Spleen (tissue), 11 donors: ENCODE data around the gene TMEM202. TPM values are rescaled to one million over a fixed set of nuclear protein-coding genes. Genes with fewer than 3 reads are reported as not detected.
"Not testable (repeated sequence)": the region's sequence is repeated elsewhere in the genome, so short reads cannot be mapped to it uniquely, and the experiment has no call there.

Source experiments
- DNase-seq: peaks from one replicate; pipeline ENCODE4 v3.0.0-alpha.2; 2020
- H3K27ac ChIP-seq, 8 donors: fragments of 200-600 bp; sonication (generic) in 7 of 8; 1 replicate in 4 of 8; 2 replicates in 4 of 8; pipeline versions ENCODE4 v1.5.0 to v1.8.0; 2016 to 2021; ENCODE audit warnings: inconsistent platforms in 4 of 8, mild to moderate bottlenecking in 4 of 8, moderate library complexity in 1 of 8
- H3K27me3 ChIP-seq, 7 donors: fragments of 200-600 bp; sonication (generic) in 6 of 7; replicated peaks in 1 of 7; 1 replicate in 4 of 7; 2 replicates in 3 of 7; pipeline versions ENCODE4 v1.5.0 to v1.8.0; 2016 to 2021; ENCODE audit warnings: inconsistent platforms in 3 of 7, mild to moderate bottlenecking in 1 of 7
- H3K36me3 ChIP-seq, 6 donors: fragments of 200-600 bp; sonication (generic) in 5 of 6; 1 replicate in 4 of 6; 2 replicates in 2 of 6; pipeline versions ENCODE4 v1.5.0 to v1.8.0; 2016 to 2021; ENCODE audit warnings: inconsistent platforms in 2 of 6
- H3K4me1 ChIP-seq, 6 donors: fragments of 200-600 bp; sonication (generic) in 5 of 6; 1 replicate in 3 of 6; 2 replicates in 3 of 6; pipeline versions ENCODE4 v1.5.0 to v1.8.0; 2016 to 2021; ENCODE audit warnings: inconsistent platforms in 3 of 6
- H3K4me3 ChIP-seq, 8 donors: fragments of 200-600 bp; sonication (generic) in 7 of 8; 1 replicate in 4 of 8; 2 replicates in 4 of 8; pipeline versions ENCODE4 v1.5.0 to v1.8.0; 2016 to 2021; ENCODE audit warnings: inconsistent platforms in 4 of 8, mild to moderate bottlenecking in 4 of 8, moderate library complexity in 2 of 8
- H3K9me3 ChIP-seq, 8 donors: fragments of 200-600 bp; sonication (generic) in 7 of 8; 1 replicate in 4 of 8; 2 replicates in 4 of 8; pipeline versions ENCODE4 v1.5.0 to v1.8.0; 2016 to 2021; ENCODE audit warnings: inconsistent platforms in 4 of 8
- POLR2A ChIP-seq, 3 donors: fragments of 450-650 bp; IDR thresholded peaks; one replicate each; pipeline ENCODE4 v1.5.1; 2017; ENCODE audit warnings: antibody characterized with exemption in 3 of 3, mild to moderate bottlenecking in 1 of 3
- POLR2AphosphoS5 ChIP-seq, 3 donors: sonication (generic); formaldehyde crosslinking; IDR thresholded peaks; one replicate each; pipeline ENCODE4 v1.5.1; 2017; ENCODE audit warnings: antibody characterized with exemption in 3 of 3
- WGBS, 5 donors: extraction: QIAGEN DNeasy Blood & Tissue Kit in 3 of 5; methylation state at CpG; one replicate each; pipeline versions ENCODE4 v1.1.5 to v1.1.7; 2013 to 2018; 5-methylcytosine and 5-hydroxymethylcytosine counted together
- intact Hi-C: fragments of 100-400 bp; cut with DNase I; formaldehyde crosslinking; loops from one replicate; pipeline ENCODE4 v1.15.0; 2023; ENCODE audit warnings: low total_unique reads
- polyA plus RNA-seq, 3 donors: library from polyadenylated mRNA; stranded (reverse); fragments of 200-250 nt; gene quantifications; one replicate each; pipeline ENCODE4 v1.2.1, GENCODE V29; 2013
- total RNA-seq, 7 donors: library from RNA; depleted of rRNA in 3 of 7; stranded (reverse); fragments of >200 nt in 3 of 7; fragmentation: NEBNext Ultra II Directional in 4 of 7; extraction: Animal tissue kit (Norgen Biotek cat#: 25700) in 4 of 7; gene quantifications; one replicate each; pipeline versions ENCODE4 v1.1.0 to v1.2.1, GENCODE V29; 2016 to 2021
- TF ChIP-seq, protein P1 (sequence below), 11 experiments: fragments of 200-600 bp in 7 of 11; fragments of 450-650 bp in 4 of 11; sonication (generic) in 4 of 11; IDR thresholded peaks in 8 of 11; conservative IDR thresholded peaks in 3 of 11; 1 replicate in 7 of 11; 2 replicates in 4 of 11; pipeline versions ENCODE4 v1.4.0 to v1.8.0; 2016 to 2021; ENCODE audit warnings: antibody characterized with exemption in 11 of 11, inconsistent platforms in 4 of 11, mild to moderate bottlenecking in 1 of 11
- donor health status: healthy with polysubstance abuse.
- donor health status: DM: no; HTN: no; CAD: no; lungs with moderate emphysema.
- donor health status: DM: no; HTN: no; CAD: no.
- donor health status: Bipolar disorder and iron deficiency.
- donor health status: healthy.
- donor health status: DM: no; HTN: no; CAD: no.
- donor health status: DM: yes; HTN: yes; CAD: no.

Gene TMEM202
- total and polyA plus RNA-seq, 10 donors: not detected

- peaks cover 5 to 32% (median 25%) of the 10 kb centered on the region in 8 donors for H3K9me3 ChIP-seq
- H3K36me3 ChIP-seq: no peaks in the 10 kb centered on the region
- no peak overlapping the region for H3K27ac ChIP-seq
- TF ChIP-seq, protein P1, sequence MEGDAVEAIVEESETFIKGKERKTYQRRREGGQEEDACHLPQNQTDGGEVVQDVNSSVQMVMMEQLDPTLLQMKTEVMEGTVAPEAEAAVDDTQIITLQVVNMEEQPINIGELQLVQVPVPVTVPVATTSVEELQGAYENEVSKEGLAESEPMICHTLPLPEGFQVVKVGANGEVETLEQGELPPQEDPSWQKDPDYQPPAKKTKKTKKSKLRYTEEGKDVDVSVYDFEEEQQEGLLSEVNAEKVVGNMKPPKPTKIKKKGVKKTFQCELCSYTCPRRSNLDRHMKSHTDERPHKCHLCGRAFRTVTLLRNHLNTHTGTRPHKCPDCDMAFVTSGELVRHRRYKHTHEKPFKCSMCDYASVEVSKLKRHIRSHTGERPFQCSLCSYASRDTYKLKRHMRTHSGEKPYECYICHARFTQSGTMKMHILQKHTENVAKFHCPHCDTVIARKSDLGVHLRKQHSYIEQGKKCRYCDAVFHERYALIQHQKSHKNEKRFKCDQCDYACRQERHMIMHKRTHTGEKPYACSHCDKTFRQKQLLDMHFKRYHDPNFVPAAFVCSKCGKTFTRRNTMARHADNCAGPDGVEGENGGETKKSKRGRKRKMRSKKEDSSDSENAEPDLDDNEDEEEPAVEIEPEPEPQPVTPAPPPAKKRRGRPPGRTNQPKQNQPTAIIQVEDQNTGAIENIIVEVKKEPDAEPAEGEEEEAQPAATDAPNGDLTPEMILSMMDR (IDR thresholded peaks at IDR 0.05 in 8 of 11, conservative IDR thresholded peaks at IDR 0.05 in 3 of 11): no peak
- TF ChIP-seq POLR2A (IDR thresholded peaks at IDR 0.05): no peak
- no peak for TF ChIP-seq POLR2AphosphoS5 (IDR thresholded peaks at IDR 0.05)
- peaks cover 0 to 22% (median 4%) of the 10 kb centered on the region in 7 donors for H3K27me3 ChIP-seq
- 82 to 94% (median 86%) methylated on average over 1 of the region's 1 CpG for WGBS, 5 donors
- intact Hi-C loops: no loop called here
- no peak for DNase-seq
- H3K4me1 ChIP-seq: no peaks in the 10 kb centered on the region
- H3K4me3 ChIP-seq: no peak overlapping the region
Measured at GRCh38 chr15:72437650-72438316, 39.7 kb downstream of the TMEM202 start.

GRCh38 chr15:72442848-72443247, 44.7 kb downstream of the TMEM202 start:
- H3K27me3 ChIP-seq, H3K4me1 ChIP-seq, DNase-seq, H3K36me3 ChIP-seq, H3K27ac ChIP-seq, H3K4me3 ChIP-seq, intact Hi-C loops: not testable (repeated sequence)
- 72 to 93% (median 89%) methylated on average over 2 to 5 of the region's 5 CpGs for WGBS, 5 donors
- peaks cover 0 to 16% (median 12%) of the 10 kb centered on the region in 8 donors for H3K9me3 ChIP-seq

- no peaks in the 10 kb centered on the region for H3K36me3 ChIP-seq
- DNase-seq: no peak
- no peak overlapping the region for H3K27ac ChIP-seq
- no peak overlapping the region for H3K4me3 ChIP-seq
- 46 to 92% (median 79%) methylated on average over 1 of the region's 1 CpG for WGBS, 5 donors
- TF ChIP-seq, protein P1 (IDR thresholded peaks at IDR 0.05 in 8 of 11, conservative IDR thresholded peaks at IDR 0.05 in 3 of 11): no peak
- TF ChIP-seq POLR2A (IDR thresholded peaks at IDR 0.05) (no peak), POLR2AphosphoS5 (IDR thresholded peaks at IDR 0.05) (no peak)
- intact Hi-C loops: no loop called here
- no peaks in the 10 kb centered on the region for H3K4me1 ChIP-seq
- H3K9me3 ChIP-seq: no peaks in the 10 kb centered on the region
- H3K27me3 ChIP-seq: peaks cover 0 to 8% (median 0%) of the 10 kb centered on the region in 7 donors
Measured at GRCh38 chr15:72445426-72445825, 47.3 kb downstream of the TMEM202 start.

DNA sequence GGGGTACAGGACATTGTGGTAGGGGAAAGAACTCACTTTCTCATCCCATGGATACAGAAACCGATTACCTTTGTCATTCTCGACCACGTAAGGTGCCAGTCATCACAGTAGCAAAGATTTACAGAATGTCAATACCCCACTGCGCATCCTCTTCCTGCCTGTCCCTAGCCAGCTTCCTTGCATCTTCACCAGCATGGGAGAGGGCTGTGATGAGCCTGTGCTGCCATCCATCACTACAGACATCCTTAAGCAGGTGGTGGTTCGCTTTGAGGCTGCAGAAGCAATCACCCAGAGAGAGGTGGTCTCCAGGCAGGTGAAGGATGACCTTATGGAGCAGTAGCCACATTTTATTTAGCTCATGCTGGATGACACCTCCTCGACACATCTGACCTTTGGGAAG, 52.7 kb downstream of the TMEM202 start:
- H3K4me1 ChIP-seq: no peaks in the 10 kb centered on the region
- no peak overlapping the region for H3K4me3 ChIP-seq
- DNase-seq: no peak
- H3K27ac ChIP-seq: no peak overlapping the region
- intact Hi-C loops: loop anchor here (10.0 kb wide), 1 partner anchor 66 kb away; no protein-coding TSS in a partner anchor
- H3K9me3 ChIP-seq: no peaks in the 10 kb centered on the region
- WGBS, 5 donors: 76 to 87% (median 82%) methylated on average over 6 of the region's 6 CpGs
- no peaks in the 10 kb centered on the region for H3K36me3 ChIP-seq
- TF ChIP-seq, protein P1 (IDR thresholded peaks at IDR 0.05 in 8 of 11, conservative IDR thresholded peaks at IDR 0.05 in 3 of 11): no peak
- no peak for TF ChIP-seq POLR2A (IDR thresholded peaks at IDR 0.05)
- TF ChIP-seq POLR2AphosphoS5 (IDR thresholded peaks at IDR 0.05): no peak
- H3K27me3 ChIP-seq: no peaks in the 10 kb centered on the region
